ENCODE measurements around the gene SLC4A4.

The SLC4A4 gene

GRCh38 chr4:71474731-71475130 is 135.9 kb downstream of the SLC4A4 start:
- TF ChIP-seq, protein P1, sequence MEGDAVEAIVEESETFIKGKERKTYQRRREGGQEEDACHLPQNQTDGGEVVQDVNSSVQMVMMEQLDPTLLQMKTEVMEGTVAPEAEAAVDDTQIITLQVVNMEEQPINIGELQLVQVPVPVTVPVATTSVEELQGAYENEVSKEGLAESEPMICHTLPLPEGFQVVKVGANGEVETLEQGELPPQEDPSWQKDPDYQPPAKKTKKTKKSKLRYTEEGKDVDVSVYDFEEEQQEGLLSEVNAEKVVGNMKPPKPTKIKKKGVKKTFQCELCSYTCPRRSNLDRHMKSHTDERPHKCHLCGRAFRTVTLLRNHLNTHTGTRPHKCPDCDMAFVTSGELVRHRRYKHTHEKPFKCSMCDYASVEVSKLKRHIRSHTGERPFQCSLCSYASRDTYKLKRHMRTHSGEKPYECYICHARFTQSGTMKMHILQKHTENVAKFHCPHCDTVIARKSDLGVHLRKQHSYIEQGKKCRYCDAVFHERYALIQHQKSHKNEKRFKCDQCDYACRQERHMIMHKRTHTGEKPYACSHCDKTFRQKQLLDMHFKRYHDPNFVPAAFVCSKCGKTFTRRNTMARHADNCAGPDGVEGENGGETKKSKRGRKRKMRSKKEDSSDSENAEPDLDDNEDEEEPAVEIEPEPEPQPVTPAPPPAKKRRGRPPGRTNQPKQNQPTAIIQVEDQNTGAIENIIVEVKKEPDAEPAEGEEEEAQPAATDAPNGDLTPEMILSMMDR (IDR thresholded peaks at IDR 0.05; ENCODE audit: borderline replicate concordance, insufficient read depth, low read depth, low read length) = no peak
- H3K4me3 ChIP-seq (ENCODE audit: low read depth, low read length) = no peak overlapping the region

DNA sequence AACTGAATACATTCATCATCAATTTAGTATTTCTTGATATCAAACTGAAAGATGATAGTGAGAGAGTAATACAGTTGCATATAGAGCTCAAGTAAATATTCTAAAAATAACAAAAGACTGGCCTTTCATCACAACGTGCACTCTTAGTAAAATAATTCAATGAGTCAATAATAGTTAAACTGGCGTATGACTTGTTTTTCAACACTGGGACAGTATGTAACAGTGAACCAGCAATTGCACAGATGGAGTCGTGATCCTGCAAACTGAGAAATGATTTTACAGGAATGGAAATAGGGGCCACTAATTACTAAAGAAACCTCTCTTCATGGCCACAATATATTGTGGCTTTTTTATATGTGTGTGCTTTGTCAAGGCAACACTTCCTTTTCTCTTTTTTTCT is 137.4 kb downstream of the SLC4A4 start:
- TF ChIP-seq, protein P1 (IDR thresholded peaks at IDR 0.05; ENCODE audit: borderline replicate concordance, insufficient read depth, low read depth, low read length) = no peak

DNA sequence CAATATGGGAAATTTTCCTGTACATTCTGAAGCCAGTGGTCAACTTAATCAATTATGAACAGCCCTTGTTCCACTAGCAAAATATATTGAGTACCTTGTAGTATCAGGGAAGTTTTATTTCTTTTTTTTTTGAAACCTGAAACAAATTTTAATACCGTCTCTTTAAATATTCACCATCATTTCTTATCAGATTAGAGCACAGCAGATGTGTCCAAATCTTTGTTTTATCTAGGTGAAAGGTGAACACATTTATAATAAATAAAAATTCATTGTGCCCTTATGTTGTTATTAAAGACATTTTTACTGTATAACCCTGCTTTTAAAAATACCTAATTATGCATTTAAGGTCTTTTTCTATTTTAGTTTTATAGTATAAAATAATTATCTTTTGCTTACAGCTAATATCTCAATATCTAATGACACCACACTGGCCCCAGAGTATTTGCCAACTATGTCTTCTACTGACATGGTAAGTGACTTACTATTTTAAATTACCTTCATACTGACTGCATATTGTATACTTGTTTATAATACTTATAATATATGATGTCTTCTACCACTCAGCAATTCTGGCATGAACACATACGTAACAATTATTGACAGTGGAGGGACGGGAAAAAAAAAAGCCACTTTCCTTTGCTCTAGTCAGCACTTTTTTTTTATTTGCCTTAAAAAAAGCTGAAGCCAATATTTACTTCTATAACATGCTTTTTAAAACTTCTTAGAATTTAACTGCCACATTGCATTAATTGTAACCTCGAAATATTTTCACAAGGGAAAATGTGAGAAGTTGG is 147.9 kb downstream of the SLC4A4 start:
- TF ChIP-seq, protein P1 (IDR thresholded peaks at IDR 0.05; ENCODE audit: borderline replicate concordance, insufficient read depth, low read depth, low read length) = no peak
- no peak overlapping the region for H3K4me3 ChIP-seq (ENCODE audit: low read depth, low read length)

More for the DNA sequence above, 137.4 kb downstream of the SLC4A4 start:
- no peak overlapping the region for H3K4me3 ChIP-seq (ENCODE audit: low read depth, low read length)

DNA sequence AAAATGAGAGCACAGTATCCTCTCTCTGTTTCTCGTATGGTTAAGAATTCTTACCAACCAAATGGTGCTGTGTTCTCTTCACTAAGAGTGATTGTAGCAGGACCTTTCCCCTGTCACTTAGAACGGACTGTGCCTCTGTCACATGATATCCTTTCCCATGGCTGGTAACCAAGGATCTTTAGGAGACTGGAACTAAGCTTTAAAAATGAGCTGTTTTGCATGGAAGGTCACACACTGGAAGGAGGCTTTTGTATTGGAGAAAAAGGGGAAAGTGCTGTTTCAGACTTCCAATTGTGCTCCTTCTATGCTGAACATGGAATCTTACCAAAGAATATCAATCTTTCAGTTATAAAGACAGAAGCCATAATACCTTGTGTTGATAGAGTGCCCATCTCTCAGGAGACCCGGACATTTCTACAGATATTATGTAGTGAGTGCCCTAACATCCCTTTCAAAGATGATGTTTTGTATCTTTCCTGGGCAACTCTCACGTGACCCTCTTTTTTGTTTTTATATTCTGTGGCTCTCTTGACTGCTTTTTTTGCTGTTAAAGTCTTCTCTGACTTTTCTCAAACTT is 148.6 kb downstream of the SLC4A4 start:
- no peak overlapping the region for H3K4me3 ChIP-seq (ENCODE audit: low read depth, low read length)
- TF ChIP-seq, protein P1 (IDR thresholded peaks at IDR 0.05; ENCODE audit: borderline replicate concordance, insufficient read depth, low read depth, low read length) = no peak

GRCh38 chr4:71494539-71494938 is 155.7 kb downstream of the SLC4A4 start:
- TF ChIP-seq, protein P1 (IDR thresholded peaks at IDR 0.05; ENCODE audit: borderline replicate concordance, insufficient read depth, low read depth, low read length) = no peak
- no peak overlapping the region for H3K4me3 ChIP-seq (ENCODE audit: low read depth, low read length)

- no peak overlapping the region for H3K4me3 ChIP-seq (ENCODE audit: low read depth, low read length)
- TF ChIP-seq, protein P1 (IDR thresholded peaks at IDR 0.05; ENCODE audit: borderline replicate concordance, insufficient read depth, low read depth, low read length) = no peak
Measured at GRCh38 chr4:71495454-71495853, 156.6 kb downstream of the SLC4A4 start.

DNA sequence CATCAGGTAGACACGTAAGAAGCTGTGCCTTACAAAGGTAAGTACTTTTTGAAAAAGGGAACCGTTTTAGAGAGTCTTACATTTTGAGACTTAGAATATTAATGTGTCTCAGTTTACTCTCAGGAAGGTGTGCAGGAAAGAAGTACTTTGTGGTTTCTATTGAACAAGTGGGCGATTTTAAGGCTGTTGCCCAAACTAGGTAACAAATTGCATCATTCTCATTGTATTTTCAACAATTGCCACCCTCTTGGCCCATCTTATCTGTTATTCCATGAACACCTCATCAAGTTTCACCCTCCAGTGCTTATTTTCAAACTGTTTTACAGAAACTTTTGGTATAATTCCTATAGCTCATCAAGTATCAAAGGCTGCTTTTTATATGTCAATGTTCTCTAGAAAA is 158.3 kb downstream of the SLC4A4 start:
- TF ChIP-seq, protein P1 (IDR thresholded peaks at IDR 0.05; ENCODE audit: borderline replicate concordance, insufficient read depth, low read depth, low read length) = no peak
- H3K4me3 ChIP-seq (ENCODE audit: low read depth, low read length) = no peak overlapping the region
